MM.1S (cell line): ENCODE data around the gene PRR36.

Source experiments
- DNase-seq: peaks from one replicate; pipeline ENCODE4 v3.0.0-alpha.2; 2015
- H2AFZ ChIP-seq: fragments of 300-600 bp; sonication (generic); 2 replicates; pipeline ENCODE4 v1.6.0; 2016; ENCODE audit warnings: antibody characterized with exemption, low read length
- H3F3A ChIP-seq: fragments of 300-600 bp; sonication (generic); 2 replicates; pipeline ENCODE4 v1.6.1; 2016; ENCODE audit warnings: mild to moderate bottlenecking, antibody characterized with exemption, low read length, moderate library complexity, mixed read lengths; ENCODE audit not compliant: insufficient read depth
- H3K27ac ChIP-seq: fragments of 300-600 bp; sonication (generic); 2 replicates; pipeline ENCODE4 v1.5.1; 2016; ENCODE audit warnings: mild to moderate bottlenecking, low read length
- H3K27me3 ChIP-seq: fragments of 300-600 bp; sonication (generic); replicated peaks from 2 replicates; pipeline ENCODE4 v1.6.0; 2016; ENCODE audit warnings: low read length; ENCODE audit not compliant: insufficient read depth
- H3K36me3 ChIP-seq: fragments of 300-600 bp; sonication (generic); replicated peaks from 2 replicates; pipeline ENCODE4 v1.6.1; 2016; ENCODE audit warnings: mild to moderate bottlenecking, low read length, mixed read lengths; ENCODE audit not compliant: insufficient read depth
- H3K4me1 ChIP-seq: fragments of 300-600 bp; sonication (generic); 2 replicates; pipeline ENCODE4 v1.6.1; 2016; ENCODE audit warnings: low read length, mixed read lengths
- H3K4me2 ChIP-seq: fragments of 300-600 bp; sonication (generic); 2 replicates; pipeline ENCODE4 v1.6.0; 2016; ENCODE audit warnings: low read depth, low read length
- H3K4me3 ChIP-seq: fragments of 300-600 bp; sonication (generic); 2 replicates; pipeline ENCODE4 v1.5.1; 2016; ENCODE audit warnings: low read length, mixed read lengths
- H3K79me2 ChIP-seq: fragments of 300-600 bp; sonication (generic); 2 replicates; pipeline ENCODE4 v1.6.1; 2016; ENCODE audit warnings: mixed run types, low read length, mixed read lengths
- H3K9ac ChIP-seq: fragments of 300-600 bp; sonication (generic); 2 replicates; pipeline ENCODE4 v1.6.1; 2016; ENCODE audit warnings: low read length, mixed read lengths
- H3K9me2 ChIP-seq: fragments of 300-600 bp; sonication (generic); replicated peaks from 2 replicates; pipeline ENCODE4 v1.6.1; 2016; ENCODE audit warnings: mild to moderate bottlenecking, low read length, mixed read lengths; ENCODE audit not compliant: insufficient read depth
- H3K9me3 ChIP-seq: fragments of 300-600 bp; sonication (generic); replicated peaks from 2 replicates; pipeline ENCODE4 v1.6.1; 2016; ENCODE audit warnings: mild to moderate bottlenecking, low read length, mixed read lengths; ENCODE audit not compliant: insufficient read depth
- H4K20me1 ChIP-seq: fragments of 300-600 bp; sonication (generic); 2 replicates; pipeline ENCODE4 v1.6.1; 2016; ENCODE audit warnings: mild to moderate bottlenecking, low read length, moderate library complexity, mixed read lengths; ENCODE audit not compliant: insufficient read depth
- CTCF ChIP-seq: fragments of 300-600 bp; sonication (generic); IDR thresholded peaks from 2 replicates; pipeline ENCODE4 v1.5.1; 2016; ENCODE audit warnings: antibody characterized with exemption, low read length, mixed read lengths
- EZH2 ChIP-seq: fragments of 300-600 bp; sonication (generic); optimal IDR thresholded peaks from 2 replicates; pipeline ENCODE3; 2017; ENCODE audit warnings: low read depth, mild to moderate bottlenecking, antibody characterized with exemption, low read length, mixed read lengths
- EZH2phosphoT487 ChIP-seq: fragments of 300-600 bp; sonication (generic); IDR thresholded peaks from 2 replicates; pipeline ENCODE4 v1.6.1; 2018; ENCODE audit warnings: antibody characterized with exemption, low read length

Gene PRR36

DNA sequence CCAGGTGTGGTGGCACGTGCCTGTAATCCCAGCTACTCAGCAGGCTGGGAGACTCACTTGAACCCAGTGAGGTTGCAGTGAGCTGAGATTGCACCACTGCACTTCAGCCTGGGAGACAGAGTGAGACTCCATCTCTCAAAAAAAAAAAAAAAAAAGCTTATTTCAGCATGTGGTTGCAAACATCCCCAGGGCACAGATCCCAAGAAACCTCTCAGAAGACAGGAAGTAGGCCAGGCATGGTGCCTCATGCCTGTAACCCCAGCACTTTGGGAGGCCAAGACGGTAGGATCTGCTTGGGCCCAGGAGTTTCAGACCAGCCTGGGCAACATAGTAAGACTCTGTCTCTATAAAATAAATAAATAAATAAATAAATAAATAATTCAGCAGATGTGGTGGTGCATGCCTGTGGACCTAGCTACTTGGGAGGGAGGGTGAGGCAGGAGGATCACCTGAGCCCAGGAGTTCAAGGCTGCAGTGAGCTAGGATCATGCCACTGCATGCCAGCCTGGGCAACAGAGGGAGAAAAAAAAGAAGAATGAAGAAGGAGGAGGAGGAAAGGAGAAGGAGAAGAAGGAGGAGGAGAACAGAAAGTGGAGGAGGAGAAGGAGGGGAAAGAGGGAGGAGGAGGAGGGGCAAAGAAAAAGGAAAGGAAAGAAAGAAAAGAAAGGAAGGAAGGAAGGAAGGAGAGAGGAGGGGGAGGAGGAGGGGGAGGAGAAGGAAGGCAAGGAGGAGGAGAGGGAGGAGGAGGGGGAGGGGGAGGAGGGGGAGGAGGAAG, 9.8 kb upstream of the PRR36 start:
- no peak overlapping the region for H3K27ac ChIP-seq
- DNase-seq, result no peak
- no peak overlapping the region for H3K4me3 ChIP-seq
- H3K4me1 ChIP-seq, result no peaks in the 10 kb centered on the region
- no peaks in the 10 kb centered on the region for H3F3A ChIP-seq
- H3K9ac ChIP-seq, result no peak overlapping the region
- no peaks in the 10 kb centered on the region for H3K79me2 ChIP-seq
- H3K9me3 ChIP-seq, result no peaks in the 10 kb centered on the region
- no peak overlapping the region for H3K4me2 ChIP-seq
- no peaks in the 10 kb centered on the region for H3K9me2 ChIP-seq
- no peaks in the 10 kb centered on the region for H4K20me1 ChIP-seq
- peaks cover 37% of the 10 kb centered on the region for H3K27me3 ChIP-seq
- no peak overlapping the region for H2AFZ ChIP-seq
- H3K36me3 ChIP-seq, result no peaks in the 10 kb centered on the region
- no peak for TF ChIP-seq CTCF

- Histone ChIP-seq H3K27ac (no peak overlapping the region), H3K36me3 (no peaks in the 10 kb centered on the region), H3K4me1 (no peaks in the 10 kb centered on the region), H3F3A (no peaks in the 10 kb centered on the region), H3K4me3 (no peak overlapping the region), H3K9me3 (no peaks in the 10 kb centered on the region), H3K27me3 (peaks cover 28% of the 10 kb centered on the region), H3K9me2 (no peaks in the 10 kb centered on the region), H3K9ac (no peak overlapping the region), H4K20me1 (no peaks in the 10 kb centered on the region), H3K79me2 (no peaks in the 10 kb centered on the region), H2AFZ (no peak overlapping the region), H3K4me2 (no peak overlapping the region)
- no peak for TF ChIP-seq EZH2
- no peak for TF ChIP-seq CTCF
- TF ChIP-seq EZH2phosphoT487, result no peak
- no peak for DNase-seq
Observed at GRCh38 chr19:7883105-7883504, 8.9 kb upstream of the PRR36 start.

- Histone ChIP-seq H3K4me2 (no peak overlapping the region), H4K20me1 (no peaks in the 10 kb centered on the region), H3K79me2 (no peaks in the 10 kb centered on the region), H3F3A (no peaks in the 10 kb centered on the region), H2AFZ (no peak overlapping the region), H3K9ac (no peak overlapping the region), H3K9me3 (no peaks in the 10 kb centered on the region), H3K27ac (no peak overlapping the region), H3K9me2 (no peaks in the 10 kb centered on the region), H3K27me3 (peaks cover 24% of the 10 kb centered on the region), H3K4me1 (no peaks in the 10 kb centered on the region), H3K4me3 (no peak overlapping the region), H3K36me3 (no peaks in the 10 kb centered on the region)
- TF ChIP-seq EZH2phosphoT487 (no peak), CTCF (no peak)
- DNase-seq, result no peak
Observed at GRCh38 chr19:7881910-7882309, 7.7 kb upstream of the PRR36 start.
